AG04450 (cell line): ENCODE results near the gene LPIN1. TPM values are rescaled to one million over a fixed set of nuclear protein-coding genes. Genes with fewer than 3 reads are reported as not detected.

Experiments
- CTCF ChIA-PET: fragments of 300-600, 350-600 bp; formaldehyde crosslinking; extraction: SDS; loops from one replicate; lab custom pipeline; 2022; ENCODE audit warnings: antibody characterized with exemption, inconsistent platforms; lab: Charles Lee
- POLR2A ChIA-PET: fragments of 350-600 bp; formaldehyde crosslinking; extraction: SDS; loops from one replicate; lab custom pipeline; 2021; ENCODE audit warnings: antibody characterized with exemption, inconsistent platforms; lab: Yijun Ruan, JAX
- DNase-seq: peaks from one replicate; pipeline ENCODE4 v3.0.0-alpha.2; 2011; ENCODE audit warnings: low read depth, low spot score
- H3K27ac ChIP-seq: one replicate; pipeline ENCODE4 v1.5.1; 2012; ENCODE audit warnings: low read depth, low read length, control low read depth
- H3K27me3 ChIP-seq: one replicate; pipeline ENCODE4 v1.6.0; 2012; ENCODE audit warnings: low read length; ENCODE audit not compliant: control insufficient read depth, insufficient read depth
- H3K4me3 ChIP-seq: 2 replicates; pipeline ENCODE4 v1.5.1; 2011; ENCODE audit warnings: mild to moderate bottlenecking, low read depth, low read length, control low read depth
- H3K9me3 ChIP-seq: 2 replicates; pipeline ENCODE4 v1.5.1; 2012; ENCODE audit warnings: low read length; ENCODE audit not compliant: control insufficient read depth, insufficient read depth
- polyA plus RNA-seq: library from polyadenylated mRNA; depleted of rRNA; stranded (reverse); fragments of >200 nt; gene quantifications from 2 replicates; pipeline ENCODE4 v1.2.3, GENCODE V29; 2011
- TF ChIP-seq, protein P1 (sequence below): IDR thresholded peaks from 2 replicates; pipeline ENCODE4 v1.5.1; 2011; ENCODE audit warnings: low read depth, low read length, control low read depth, inconsistent platforms

Gene LPIN1
- polyA plus RNA-seq, 1 experiment: 40.5 TPM

DNA sequence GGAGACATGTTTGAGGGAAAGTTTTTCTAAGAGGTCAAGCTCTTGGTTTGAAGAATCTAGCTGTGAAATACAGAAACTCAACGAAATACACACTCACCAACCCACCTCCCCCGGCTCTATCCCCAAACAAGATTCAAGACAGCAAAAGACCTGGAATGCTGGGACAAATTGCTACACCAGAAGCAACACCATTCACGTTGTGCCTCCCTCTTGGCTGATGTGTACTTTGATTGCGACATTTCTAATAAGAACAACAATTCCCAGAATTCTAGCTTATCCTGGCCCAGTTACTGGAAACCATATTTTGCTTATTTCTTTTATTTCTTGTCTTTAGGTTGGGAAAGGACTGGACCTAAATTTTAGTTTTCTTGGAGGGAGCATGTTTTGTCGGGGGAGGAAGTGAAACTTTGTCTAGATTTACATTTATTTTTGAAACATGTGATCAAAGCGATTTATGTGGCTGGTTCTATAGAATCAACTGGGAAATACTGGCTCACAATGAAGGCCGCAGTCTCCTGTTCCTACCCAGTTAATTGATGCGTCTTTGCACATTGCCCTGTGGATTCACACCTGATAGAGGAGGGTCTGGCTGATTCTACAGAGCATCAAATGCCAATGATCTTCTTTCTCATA, 29.6 kb upstream of the LPIN1 start:
- Histone ChIP-seq H3K27me3 (peaks cover 22% of the 10 kb centered on the region), H3K27ac (no peak overlapping the region), H3K9me3 (no peaks in the 10 kb centered on the region; the same call in 1 of the 2 replicates), H3K4me3 (no peak overlapping the region)
- TF ChIP-seq, protein P1, sequence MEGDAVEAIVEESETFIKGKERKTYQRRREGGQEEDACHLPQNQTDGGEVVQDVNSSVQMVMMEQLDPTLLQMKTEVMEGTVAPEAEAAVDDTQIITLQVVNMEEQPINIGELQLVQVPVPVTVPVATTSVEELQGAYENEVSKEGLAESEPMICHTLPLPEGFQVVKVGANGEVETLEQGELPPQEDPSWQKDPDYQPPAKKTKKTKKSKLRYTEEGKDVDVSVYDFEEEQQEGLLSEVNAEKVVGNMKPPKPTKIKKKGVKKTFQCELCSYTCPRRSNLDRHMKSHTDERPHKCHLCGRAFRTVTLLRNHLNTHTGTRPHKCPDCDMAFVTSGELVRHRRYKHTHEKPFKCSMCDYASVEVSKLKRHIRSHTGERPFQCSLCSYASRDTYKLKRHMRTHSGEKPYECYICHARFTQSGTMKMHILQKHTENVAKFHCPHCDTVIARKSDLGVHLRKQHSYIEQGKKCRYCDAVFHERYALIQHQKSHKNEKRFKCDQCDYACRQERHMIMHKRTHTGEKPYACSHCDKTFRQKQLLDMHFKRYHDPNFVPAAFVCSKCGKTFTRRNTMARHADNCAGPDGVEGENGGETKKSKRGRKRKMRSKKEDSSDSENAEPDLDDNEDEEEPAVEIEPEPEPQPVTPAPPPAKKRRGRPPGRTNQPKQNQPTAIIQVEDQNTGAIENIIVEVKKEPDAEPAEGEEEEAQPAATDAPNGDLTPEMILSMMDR: no peak
- CTCF ChIA-PET: interaction anchor here (1.3 to 2.9 kb wide), 2 partner anchors 23 to 28 kb away, joined by 3 to 12 read pairs; no protein-coding TSS in a partner anchor
- DNase-seq: no peak
- POLR2A ChIA-PET: interaction anchor here (0.6 kb wide), 1 partner anchor 929 kb away, joined by 4 read pairs; no protein-coding TSS in a partner anchor

DNA sequence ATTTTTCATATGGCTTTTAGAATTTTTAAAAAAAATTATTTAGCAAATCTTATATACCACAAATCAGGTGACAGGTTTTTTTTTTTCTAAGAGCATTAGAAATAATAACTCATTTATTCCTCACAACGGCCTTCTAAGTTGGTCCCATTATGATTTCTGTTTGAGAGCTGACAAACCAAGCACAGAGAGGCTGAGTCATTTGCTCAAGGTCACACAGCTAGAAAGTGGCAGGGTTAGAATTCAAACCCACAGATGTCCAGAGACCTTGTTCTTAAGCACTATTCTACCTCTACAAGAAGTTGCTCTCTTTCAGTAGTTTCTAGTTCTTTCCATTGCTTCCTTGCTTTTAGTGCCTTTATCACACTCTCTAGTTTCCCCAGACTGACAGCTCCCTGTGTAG, 28.8 kb upstream of the LPIN1 start:
- DNase-seq: no peak
- no peak overlapping the region for H3K4me3 ChIP-seq
- TF ChIP-seq, protein P1: no peak
- no peaks in the 10 kb centered on the region; the same call in 1 of the 2 replicates for H3K9me3 ChIP-seq
- ChIA-PET CTCF (interaction anchor here (1.3 to 2.9 kb wide), 2 partner anchors 24 to 27 kb away, joined by 3 to 12 read pairs; no protein-coding TSS in a partner anchor), POLR2A (no interaction called here)
- H3K27ac ChIP-seq: no peak overlapping the region
- peaks cover 30% of the 10 kb centered on the region for H3K27me3 ChIP-seq

DNA sequence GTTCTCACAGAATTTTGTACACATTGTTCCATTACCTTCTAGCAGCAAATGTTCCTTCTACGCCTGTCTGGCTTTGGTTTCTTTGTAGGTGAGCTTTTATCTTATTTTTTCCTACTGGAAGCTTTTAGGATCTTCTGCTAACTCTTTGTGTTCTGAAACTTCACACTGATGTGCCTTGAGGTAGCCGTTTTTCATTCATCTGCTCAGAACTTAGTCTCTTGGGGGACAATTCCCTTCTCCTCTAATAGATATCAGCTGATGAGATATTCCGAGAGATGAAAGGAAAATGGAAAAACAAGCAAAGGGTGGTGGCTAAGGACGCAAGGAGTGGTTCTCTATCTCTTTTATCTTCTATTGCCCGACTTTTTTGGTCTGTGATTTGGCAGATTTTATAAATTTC, 27.8 kb upstream of the LPIN1 start:
- CTCF ChIA-PET: interaction anchor here (1.2 to 2.9 kb wide), 3 partner anchors 20 to 31 kb away, joined by 4 to 12 read pairs (median 6); no protein-coding TSS in a partner anchor
- Histone ChIP-seq H3K4me3 (no peak overlapping the region), H3K27me3 (peaks cover 33% of the 10 kb centered on the region), H3K9me3 (no peaks in the 10 kb centered on the region; the same call in 1 of the 2 replicates), H3K27ac (no peak overlapping the region)
- TF ChIP-seq, protein P1: no peak
- no peak for DNase-seq
- POLR2A ChIA-PET: no interaction called here

DNA sequence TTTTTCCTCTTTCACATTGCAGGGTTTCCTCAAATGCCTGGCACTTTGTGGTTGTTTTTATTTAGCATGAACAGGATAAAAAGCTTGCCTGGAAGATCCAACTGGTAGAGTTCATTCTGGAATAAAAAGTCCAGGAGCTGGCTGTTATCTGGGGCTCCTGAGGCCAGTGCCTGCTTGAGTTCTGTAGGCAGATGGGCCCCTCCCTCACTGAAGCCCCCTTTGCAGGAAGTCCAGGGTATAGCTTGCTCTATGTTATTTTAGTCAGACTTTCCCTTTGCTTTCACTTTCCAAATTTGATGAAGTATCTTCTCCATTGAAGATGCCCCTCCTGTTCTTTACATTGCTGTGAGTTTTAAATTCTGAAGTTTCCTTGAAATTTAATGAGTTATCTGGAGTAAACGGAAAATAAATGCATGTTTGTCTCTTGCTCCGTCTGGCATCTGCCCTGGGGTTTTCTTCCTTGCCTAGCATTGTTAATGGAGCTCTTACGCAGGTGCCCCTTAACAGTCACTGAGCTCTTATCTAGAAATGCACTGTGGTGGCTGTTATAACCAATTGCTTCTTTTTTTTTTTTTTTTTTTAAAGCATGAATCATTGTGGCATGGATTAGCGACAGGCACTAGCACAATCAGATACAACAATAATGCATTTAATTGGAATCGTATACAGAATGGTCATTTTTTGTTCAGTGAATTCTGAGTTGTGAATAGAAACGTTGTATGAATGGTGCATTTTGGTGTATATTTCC, 27.0 kb upstream of the LPIN1 start:
- H3K9me3 ChIP-seq: no peaks in the 10 kb centered on the region; the same call in 1 of the 2 replicates
- DNase-seq: no peak
- peaks cover 40% of the 10 kb centered on the region for H3K27me3 ChIP-seq
- ChIA-PET POLR2A (no interaction called here), CTCF (interaction anchor here (1.1 to 2.9 kb wide), 5 partner anchors 19 to 60 kb away, joined by 3 to 12 read pairs (median 5); no protein-coding TSS in a partner anchor)
- TF ChIP-seq, protein P1: no peak
- H3K4me3 ChIP-seq: no peak overlapping the region
- no peak overlapping the region for H3K27ac ChIP-seq
